Muscle layer of duodenum (tissue), 2 donors: ENCODE results near the gene LAMA3.
"Not testable (repeated sequence)": the region's sequence is repeated elsewhere in the genome, so short reads cannot be mapped to it uniquely, and the experiment has no call there.

Experiments used
- H3K27ac ChIP-seq: one replicate; pipeline ENCODE4 v1.7.0; 2013; ENCODE audit warnings: mild to moderate bottlenecking, low read length
- H3K27me3 ChIP-seq: one replicate; pipeline ENCODE4 v1.7.0; 2013; ENCODE audit warnings: low read depth, mild to moderate bottlenecking, control low read depth, low read length
- H3K36me3 ChIP-seq, 2 donors: one replicate each; pipeline ENCODE4 v1.7.0; 2013; ENCODE audit warnings: low read length in 2 of 2, control low read depth in 1 of 2, mild to moderate bottlenecking in 1 of 2; ENCODE audit not compliant: insufficient read depth in 2 of 2, control insufficient read depth in 1 of 2
- H3K4me1 ChIP-seq, 2 donors: one replicate each; pipeline ENCODE4 v1.7.0; 2013; ENCODE audit warnings: low read length in 2 of 2, mild to moderate bottlenecking in 2 of 2, control low read depth in 1 of 2, moderate library complexity in 1 of 2; ENCODE audit not compliant: insufficient read depth in 2 of 2, control insufficient read depth in 1 of 2
- H3K4me3 ChIP-seq, 2 donors: one replicate each; pipeline ENCODE4 v1.7.0; 2013; ENCODE audit warnings: low read length in 2 of 2, low read depth in 1 of 2, mild to moderate bottlenecking in 1 of 2
- H3K9me3 ChIP-seq, 2 donors: one replicate each; pipeline ENCODE4 v1.7.0; 2013; ENCODE audit warnings: low read length in 2 of 2, control low read depth in 1 of 2, mild to moderate bottlenecking in 1 of 2; ENCODE audit not compliant: control insufficient read depth in 1 of 2
- donor health status: healthy.

The LAMA3 gene

DNA sequence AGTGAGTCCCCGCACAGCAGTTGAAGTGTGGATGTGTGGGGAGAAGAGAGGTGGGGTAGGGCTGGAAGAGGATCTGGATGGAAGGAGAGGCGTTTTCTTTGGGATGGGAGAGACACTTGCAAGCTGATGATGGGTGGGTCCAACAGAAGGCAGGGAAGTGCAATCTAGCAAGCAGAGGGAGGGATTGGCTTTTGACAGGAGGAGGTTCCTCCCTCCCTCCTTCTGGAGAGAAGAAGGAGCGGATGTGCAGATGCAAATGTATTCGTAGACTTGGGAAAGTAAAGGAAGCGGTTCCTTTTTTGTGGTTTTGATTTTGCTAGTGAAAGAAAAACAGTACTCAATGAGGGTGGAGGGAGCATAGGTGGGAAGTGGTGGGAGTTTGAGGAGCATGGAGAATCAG is 48.9 kb downstream of the LAMA3 start:
- Histone ChIP-seq H3K4me1 (no peaks in the 10 kb centered on the region), H3K36me3 (no peaks in the 10 kb centered on the region), H3K9me3 (no peaks in the 10 kb centered on the region), H3K27me3 (no peaks in the 10 kb centered on the region), H3K27ac (no peak overlapping the region), H3K4me3 (no peak overlapping the region)

DNA sequence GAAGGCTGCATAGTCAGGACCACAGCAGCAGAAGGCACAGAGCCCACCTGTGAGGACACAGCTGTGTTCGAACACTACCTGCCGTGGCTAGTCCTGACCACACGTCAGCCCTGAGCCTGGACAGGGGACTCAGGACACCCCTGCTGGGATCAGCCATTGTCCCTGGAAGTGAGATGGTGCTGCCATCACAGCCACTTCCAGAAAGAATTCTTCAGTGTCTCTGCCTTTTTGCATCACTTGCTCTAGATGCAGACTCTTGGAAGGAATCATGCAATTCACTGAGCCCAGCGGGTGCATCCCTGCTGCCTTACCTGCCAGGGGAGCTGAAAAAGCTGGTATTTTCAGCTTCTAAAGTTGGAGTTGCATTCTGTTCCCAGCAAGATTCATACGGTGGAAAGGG is 49.3 kb downstream of the LAMA3 start:
- no peaks in the 10 kb centered on the region for H3K27me3 ChIP-seq
- H3K27ac ChIP-seq, result no peak overlapping the region
- H3K36me3 ChIP-seq, result no peaks in the 10 kb centered on the region
- H3K4me1 ChIP-seq, result no peaks in the 10 kb centered on the region
- H3K4me3 ChIP-seq, result no peak overlapping the region
- H3K9me3 ChIP-seq, result no peaks in the 10 kb centered on the region

DNA sequence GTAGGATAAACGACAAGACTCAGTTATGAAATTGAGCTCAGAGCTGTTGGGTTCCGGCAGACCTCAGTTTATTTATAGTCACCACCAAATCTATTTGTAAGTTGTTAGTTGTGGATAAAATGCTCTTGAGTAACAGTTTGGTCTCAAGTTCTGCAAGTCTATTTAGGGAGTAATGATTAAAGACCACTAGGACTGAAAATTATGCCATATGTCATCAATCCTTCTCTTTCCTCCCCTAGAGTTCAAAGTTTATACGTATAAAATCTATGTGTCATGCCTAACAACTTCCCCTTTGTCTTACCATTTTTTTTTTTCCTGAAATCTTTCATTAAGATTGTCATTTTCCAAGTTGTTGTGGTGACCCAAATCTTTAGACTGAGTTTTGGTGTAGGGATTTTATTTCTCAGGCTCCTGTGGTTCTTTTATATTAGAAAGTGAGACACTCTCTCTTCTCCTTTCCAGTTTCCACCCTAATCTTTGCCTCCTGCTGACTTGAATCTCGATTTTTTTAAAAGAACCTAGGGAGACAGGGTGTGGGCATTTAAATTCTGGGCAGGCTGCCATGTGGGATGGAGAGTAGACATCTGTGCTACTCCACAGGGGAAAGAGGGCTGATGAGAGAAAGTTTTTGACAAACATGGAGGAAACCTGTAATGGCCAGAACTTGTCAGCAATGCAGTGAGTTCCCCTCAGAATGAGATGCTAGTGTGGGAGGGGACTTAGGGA is 51.0 kb downstream of the LAMA3 start:
- H3K9me3 ChIP-seq, result no peaks in the 10 kb centered on the region
- H3K36me3 ChIP-seq, result no peaks in the 10 kb centered on the region
- H3K27ac ChIP-seq, result no peak overlapping the region
- no peak overlapping the region for H3K4me3 ChIP-seq
- H3K27me3 ChIP-seq, result no peaks in the 10 kb centered on the region
- no peaks in the 10 kb centered on the region for H3K4me1 ChIP-seq

DNA sequence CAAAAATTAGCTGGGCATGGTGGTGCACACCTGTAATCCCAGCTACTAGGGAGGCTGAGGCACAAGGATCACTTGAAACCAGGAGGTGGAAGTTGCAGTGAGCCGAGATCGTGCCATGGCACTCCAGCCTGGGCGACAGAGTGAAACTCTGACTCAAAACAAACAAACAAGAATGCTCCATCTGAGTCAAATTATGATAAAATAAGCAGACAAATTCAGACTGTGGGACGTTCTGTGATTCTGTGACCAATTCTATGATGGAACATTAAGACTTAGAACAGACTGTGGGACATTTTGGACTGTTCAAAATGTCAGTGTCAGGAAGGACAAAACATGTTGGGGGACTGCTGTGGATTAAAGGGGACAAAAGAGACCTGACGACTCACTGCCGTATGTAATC is 52.7 kb downstream of the LAMA3 start:
- H3K27ac ChIP-seq, H3K9me3 ChIP-seq, H3K27me3 ChIP-seq, H3K4me1 ChIP-seq, H3K4me3 ChIP-seq, H3K36me3 ChIP-seq: not testable (repeated sequence)

DNA sequence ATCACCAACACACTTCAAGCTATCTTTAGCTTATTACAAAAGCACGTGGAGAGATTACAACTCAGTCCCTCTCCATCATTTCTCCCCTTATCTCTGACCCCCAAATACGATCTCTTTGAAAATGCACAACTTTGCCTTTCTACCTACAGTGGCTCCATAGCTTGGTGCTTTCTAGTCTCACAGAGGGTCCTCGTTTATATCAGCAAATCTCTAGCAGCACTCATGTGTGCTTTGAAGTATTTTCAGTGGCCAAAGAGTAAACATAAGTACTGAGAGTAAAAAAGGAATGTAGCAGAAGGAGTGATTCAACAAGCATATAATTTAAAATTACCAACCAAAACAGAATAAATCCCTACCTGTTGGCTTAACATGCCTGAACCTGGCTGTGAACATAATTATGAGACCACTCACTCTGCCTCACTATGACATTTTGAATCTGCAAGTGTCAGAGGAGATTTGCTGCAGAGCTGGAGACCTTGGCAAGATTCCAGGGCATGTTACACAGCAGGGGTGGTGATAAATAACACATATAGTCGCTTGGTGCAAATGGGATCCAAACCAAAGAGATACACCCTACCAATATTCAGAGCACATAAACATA is 54.6 kb downstream of the LAMA3 start:
- Histone ChIP-seq H3K27me3 (no peaks in the 10 kb centered on the region), H3K27ac (no peak overlapping the region), H3K36me3 (no peaks in the 10 kb centered on the region), H3K9me3 (no peaks in the 10 kb centered on the region), H3K4me3 (no peak overlapping the region), H3K4me1 (no peaks in the 10 kb centered on the region)

DNA sequence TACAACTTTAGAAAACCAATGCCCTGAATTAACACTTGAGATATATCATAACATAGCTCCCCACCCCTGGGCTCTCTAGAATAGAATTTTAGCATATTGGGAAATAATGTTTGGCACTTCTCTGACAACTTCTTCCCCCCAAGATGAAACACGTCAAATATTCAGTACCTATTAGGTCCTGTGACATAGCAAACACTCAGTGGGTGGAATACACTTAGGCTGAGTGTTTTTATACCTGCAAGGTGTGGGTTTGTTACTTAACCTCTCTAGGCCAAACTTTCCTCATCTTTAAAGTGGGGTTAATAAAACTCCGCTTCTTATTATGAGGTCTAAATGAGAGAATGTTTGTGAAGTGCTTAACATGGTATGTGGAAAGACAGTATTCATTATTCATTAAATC is 56.1 kb downstream of the LAMA3 start:
- no peak overlapping the region for H3K27ac ChIP-seq

DNA sequence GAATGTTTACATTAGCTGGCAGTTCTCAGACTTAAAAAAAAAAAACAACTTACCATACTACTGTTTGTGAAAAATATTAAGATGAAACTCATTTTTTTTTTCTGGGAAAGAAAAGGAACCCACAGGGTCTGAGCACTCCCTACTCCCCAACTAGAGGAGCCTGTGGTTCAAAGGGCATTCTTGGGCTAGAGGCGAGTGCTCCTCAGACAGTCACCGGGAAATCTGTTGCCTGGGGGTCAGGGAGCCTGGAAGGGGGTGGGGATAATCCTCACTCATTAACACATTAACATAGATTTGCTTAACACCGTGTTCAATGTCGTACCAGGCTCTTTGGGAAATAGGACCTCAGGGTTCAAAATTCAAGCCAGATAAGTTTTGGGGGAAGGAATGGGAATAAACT is 57.6 kb downstream of the LAMA3 start:
- no peak overlapping the region for H3K4me3 ChIP-seq
- H3K9me3 ChIP-seq, result no peaks in the 10 kb centered on the region
- no peak overlapping the region for H3K27ac ChIP-seq
- no peaks in the 10 kb centered on the region for H3K27me3 ChIP-seq
- H3K36me3 ChIP-seq, result no peaks in the 10 kb centered on the region
- H3K4me1 ChIP-seq, result no peaks in the 10 kb centered on the region

More for the DNA sequence above, 56.1 kb downstream of the LAMA3 start:
- Histone ChIP-seq H3K4me3 (no peak overlapping the region), H3K27me3 (no peaks in the 10 kb centered on the region), H3K9me3 (no peaks in the 10 kb centered on the region), H3K4me1 (no peaks in the 10 kb centered on the region), H3K36me3 (no peaks in the 10 kb centered on the region)

DNA sequence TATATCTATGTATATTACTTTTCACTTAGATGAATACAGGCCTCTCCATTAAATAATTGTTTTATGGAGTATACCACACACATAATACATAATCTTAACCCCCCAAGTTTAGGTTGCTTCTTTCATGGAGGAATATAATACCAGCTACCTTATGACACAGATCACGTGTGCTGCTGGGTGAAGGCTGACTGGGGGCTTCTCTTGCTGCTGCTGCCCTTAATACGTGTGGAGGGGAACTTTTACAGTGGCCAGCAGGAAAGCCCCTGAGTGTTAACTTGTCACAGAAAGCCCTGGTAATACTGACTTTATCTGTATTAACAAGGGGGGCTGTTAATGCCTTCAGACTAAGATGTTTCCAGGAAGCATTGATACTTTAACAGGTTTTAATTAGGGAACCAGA is 63.1 kb downstream of the LAMA3 start:
- Histone ChIP-seq H3K9me3 (no peaks in the 10 kb centered on the region), H3K4me3 (no peak overlapping the region), H3K36me3 (no peaks in the 10 kb centered on the region), H3K27me3 (no peaks in the 10 kb centered on the region), H3K4me1 (no peaks in the 10 kb centered on the region), H3K27ac (no peak overlapping the region)

DNA sequence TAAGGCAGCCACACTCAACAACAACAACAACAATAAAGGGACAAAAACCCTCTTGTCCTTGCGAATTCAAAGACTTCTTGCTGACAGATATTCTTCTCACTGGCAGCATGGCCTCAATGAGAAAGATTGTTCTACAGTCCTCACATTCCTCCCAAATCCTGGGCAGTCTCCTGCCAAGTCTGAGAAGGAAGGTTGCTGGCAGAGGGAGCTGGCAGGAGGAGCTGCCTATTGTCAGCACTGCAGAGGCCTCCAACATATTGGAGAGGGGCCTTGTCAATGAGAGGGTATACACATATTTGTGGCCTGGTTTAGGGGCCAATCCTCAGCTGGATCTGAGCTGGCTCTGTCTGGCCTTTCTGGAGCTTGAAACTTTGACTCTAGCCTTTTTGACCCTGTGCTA is 63.5 kb downstream of the LAMA3 start:
- Histone ChIP-seq H3K36me3 (no peaks in the 10 kb centered on the region), H3K27ac (no peak overlapping the region), H3K27me3 (no peaks in the 10 kb centered on the region), H3K4me3 (no peak overlapping the region), H3K9me3 (no peaks in the 10 kb centered on the region), H3K4me1 (no peaks in the 10 kb centered on the region)

DNA sequence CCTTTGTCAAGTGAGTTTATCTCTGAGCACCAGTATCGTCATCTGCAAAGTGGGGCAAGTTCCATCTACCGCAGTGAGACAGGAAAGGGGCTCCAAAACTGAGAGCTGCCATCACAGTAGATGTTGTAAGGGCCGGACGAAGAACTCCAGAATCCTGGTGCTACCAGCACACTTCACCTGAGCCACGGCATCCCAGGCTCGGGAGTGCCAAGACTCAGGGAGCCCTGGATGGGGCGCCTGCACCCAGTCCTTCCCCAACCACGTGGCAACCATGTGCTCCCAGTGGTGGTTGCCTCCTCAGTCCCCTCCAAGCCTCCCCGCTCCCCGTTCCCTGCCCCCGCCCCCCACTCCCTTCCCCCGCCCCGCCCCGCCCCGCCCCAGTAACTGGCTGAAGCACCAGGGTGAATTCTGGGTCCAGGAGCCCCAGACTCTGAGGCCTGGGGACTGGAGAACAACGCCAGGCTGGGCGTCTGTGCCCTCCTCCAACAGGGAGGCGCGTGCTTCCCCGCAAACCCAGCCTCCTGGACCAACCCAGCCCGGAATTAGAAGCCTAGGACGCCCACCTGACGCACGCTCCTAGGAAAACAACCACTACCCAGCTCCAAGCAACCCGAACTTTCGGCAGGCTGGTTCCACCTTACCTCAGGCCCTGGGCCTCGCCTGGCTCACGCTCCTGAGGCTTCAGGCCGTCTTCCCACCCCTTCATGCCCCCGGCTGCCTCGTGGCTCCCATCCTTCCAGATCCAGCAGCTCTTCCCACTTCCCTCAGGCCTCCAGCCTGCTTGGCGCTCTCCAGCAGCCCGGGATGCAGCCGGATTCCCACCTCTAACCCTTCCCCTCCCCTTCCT is 67.6 kb downstream of the LAMA3 start:
- H3K36me3 ChIP-seq, result no peaks in the 10 kb centered on the region
- no peaks in the 10 kb centered on the region for H3K4me1 ChIP-seq
- no peaks in the 10 kb centered on the region for H3K9me3 ChIP-seq
- H3K4me3 ChIP-seq, result no peak overlapping the region
- H3K27me3 ChIP-seq, result no peaks in the 10 kb centered on the region
- no peak overlapping the region for H3K27ac ChIP-seq

DNA sequence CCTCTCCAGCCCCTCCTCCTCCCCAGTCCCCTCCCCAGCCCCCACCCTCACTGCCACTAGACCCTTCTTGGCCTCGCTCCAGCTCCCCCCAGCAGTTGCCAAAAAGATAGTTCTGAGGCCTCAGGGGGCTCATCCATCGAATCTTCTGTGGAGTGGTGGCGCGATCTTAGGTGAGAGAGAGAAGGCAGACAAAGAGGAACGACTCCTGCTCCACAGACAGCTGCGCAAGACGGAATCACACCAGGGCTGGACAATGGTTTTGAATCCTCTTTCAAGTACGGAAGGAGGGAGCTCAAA is 68.1 kb downstream of the LAMA3 start:
- no peaks in the 10 kb centered on the region for H3K36me3 ChIP-seq
- H3K27ac ChIP-seq, result no peak overlapping the region
- H3K4me3 ChIP-seq, result no peak overlapping the region
- H3K27me3 ChIP-seq, result no peaks in the 10 kb centered on the region
- no peaks in the 10 kb centered on the region for H3K9me3 ChIP-seq
- no peaks in the 10 kb centered on the region for H3K4me1 ChIP-seq
